Smooth muscle cell (in vitro differentiated cells): ENCODE measurements around the gene CRHBP. TPM values are rescaled to one million over a fixed set of nuclear protein-coding genes. Genes with fewer than 3 reads are reported as not detected.

Experiments
- DNase-seq: peaks from one replicate; lab custom pipeline; 2025; ENCODE audit not compliant: unreplicated experiment; lab: John Stamatoyannopoulos, UW
- H2AFZ ChIP-seq: fragments of 200-600 bp; sonication (generic); 2 replicates; pipeline ENCODE4 v1.6.0; 2016; ENCODE audit warnings: antibody characterized with exemption, low read depth, mild to moderate bottlenecking
- H3F3A ChIP-seq: fragments of 200-600 bp; sonication (generic); 2 replicates; pipeline ENCODE4 v1.6.0; 2017; ENCODE audit warnings: antibody characterized with exemption, low read depth
- H3K27ac ChIP-seq: fragments of 200-600 bp; sonication (generic); 2 replicates; pipeline ENCODE4 v1.5.1; 2016; ENCODE audit warnings: low read depth, mild to moderate bottlenecking
- H3K27me3 ChIP-seq: fragments of 200-600 bp; sonication (generic); 2 replicates; pipeline ENCODE4 v1.6.1; 2016; ENCODE audit warnings: low read depth, mild to moderate bottlenecking
- H3K36me3 ChIP-seq: fragments of 200-600 bp; sonication (generic); 2 replicates; pipeline ENCODE4 v1.5.1; 2016; ENCODE audit warnings: low read depth
- H3K4me1 ChIP-seq: fragments of 200-600 bp; sonication (generic); 2 replicates; pipeline ENCODE4 v1.5.1; 2016; ENCODE audit warnings: low read depth
- H3K4me2 ChIP-seq: fragments of 200-600 bp; sonication (generic); 2 replicates; pipeline ENCODE4 v1.6.0; 2016; ENCODE audit warnings: mild to moderate bottlenecking
- H3K4me3 ChIP-seq: fragments of 200-600 bp; sonication (generic); 2 replicates; pipeline ENCODE4 v1.5.1; 2016; ENCODE audit warnings: mild to moderate bottlenecking
- H3K79me2 ChIP-seq: fragments of 200-600 bp; sonication (generic); 2 replicates; pipeline ENCODE4 v1.6.0; 2016; ENCODE audit warnings: low read depth, mild to moderate bottlenecking
- H3K9ac ChIP-seq: fragments of 200-600 bp; sonication (generic); 2 replicates; pipeline ENCODE4 v1.6.0; 2016; ENCODE audit warnings: low read depth
- H3K9me3 ChIP-seq: fragments of 200-600 bp; sonication (generic); replicated peaks from 2 replicates; pipeline ENCODE4 v1.5.1; 2016; ENCODE audit warnings: low read depth
- H4K20me1 ChIP-seq: fragments of 200-600 bp; sonication (generic); 2 replicates; pipeline ENCODE4 v1.6.0; 2016; ENCODE audit warnings: low read depth
- WGBS: methylation state at CpG from one replicate; pipeline ENCODE4 v1.1.7; 2016; ENCODE audit warnings: low lambda C conversion rate; 5-methylcytosine and 5-hydroxymethylcytosine counted together
- polyA plus RNA-seq: library from polyadenylated mRNA; unstranded; fragments of >200 nt; fragmentation: Nextera tagmentation; extraction: Ambion mirVana; gene quantifications from 2 replicates; pipeline ENCODE4 v1.2.1, GENCODE V29; 2016
- total RNA-seq: library from RNA; depleted of rRNA; stranded (reverse); fragments of >200 nt; gene quantifications from 2 replicates; pipeline ENCODE4 v1.2.3, GENCODE V29; 2014
- TF ChIP-seq, protein P1 (sequence below): fragments of 200-600 bp; sonication (generic); IDR thresholded peaks from 2 replicates; pipeline ENCODE4 v1.5.1; 2017; ENCODE audit warnings: borderline replicate concordance, mild to moderate bottlenecking, antibody characterized with exemption; ENCODE audit not compliant: insufficient read depth, poor library complexity, severe bottlenecking

Gene CRHBP
- total and polyA plus RNA-seq, 2 experiments from 2014 or later, result 48.2 to 51.1 TPM

DNA sequence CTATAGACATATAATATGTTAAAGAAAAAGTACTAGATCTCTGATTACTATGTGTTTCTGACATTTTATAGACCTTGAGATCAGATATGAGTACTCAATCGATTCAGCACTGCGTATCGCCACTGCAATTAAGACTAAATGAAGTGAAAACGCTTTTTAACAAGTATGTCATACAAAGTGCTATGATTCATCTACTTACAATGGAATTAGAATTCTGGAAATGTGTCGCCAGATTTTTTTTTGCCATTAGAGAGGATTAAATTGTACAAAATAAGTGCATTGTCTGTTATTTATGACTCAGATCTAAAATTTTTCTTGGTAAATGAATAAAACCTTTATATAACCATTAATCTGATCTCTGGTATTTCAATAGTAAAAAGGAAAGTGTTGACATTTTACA is 57.4 kb downstream of the CRHBP start:
- no peak overlapping the region for H3K27ac ChIP-seq
- no peaks in the 10 kb centered on the region for H4K20me1 ChIP-seq
- H3K4me2 ChIP-seq, result no peak overlapping the region
- no peak overlapping the region for H3K9ac ChIP-seq
- H3F3A ChIP-seq, result no peaks in the 10 kb centered on the region
- H2AFZ ChIP-seq, result no peak overlapping the region
- no peak for DNase-seq
- no peaks in the 10 kb centered on the region for H3K9me3 ChIP-seq
- H3K27me3 ChIP-seq, result no peaks in the 10 kb centered on the region
- WGBS, result 95% methylated on average over 5 of the region's 5 CpGs
- H3K79me2 ChIP-seq, result no peaks in the 10 kb centered on the region
- TF ChIP-seq, protein P1, sequence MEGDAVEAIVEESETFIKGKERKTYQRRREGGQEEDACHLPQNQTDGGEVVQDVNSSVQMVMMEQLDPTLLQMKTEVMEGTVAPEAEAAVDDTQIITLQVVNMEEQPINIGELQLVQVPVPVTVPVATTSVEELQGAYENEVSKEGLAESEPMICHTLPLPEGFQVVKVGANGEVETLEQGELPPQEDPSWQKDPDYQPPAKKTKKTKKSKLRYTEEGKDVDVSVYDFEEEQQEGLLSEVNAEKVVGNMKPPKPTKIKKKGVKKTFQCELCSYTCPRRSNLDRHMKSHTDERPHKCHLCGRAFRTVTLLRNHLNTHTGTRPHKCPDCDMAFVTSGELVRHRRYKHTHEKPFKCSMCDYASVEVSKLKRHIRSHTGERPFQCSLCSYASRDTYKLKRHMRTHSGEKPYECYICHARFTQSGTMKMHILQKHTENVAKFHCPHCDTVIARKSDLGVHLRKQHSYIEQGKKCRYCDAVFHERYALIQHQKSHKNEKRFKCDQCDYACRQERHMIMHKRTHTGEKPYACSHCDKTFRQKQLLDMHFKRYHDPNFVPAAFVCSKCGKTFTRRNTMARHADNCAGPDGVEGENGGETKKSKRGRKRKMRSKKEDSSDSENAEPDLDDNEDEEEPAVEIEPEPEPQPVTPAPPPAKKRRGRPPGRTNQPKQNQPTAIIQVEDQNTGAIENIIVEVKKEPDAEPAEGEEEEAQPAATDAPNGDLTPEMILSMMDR, result no peak
- H3K36me3 ChIP-seq, result no peaks in the 10 kb centered on the region
- H3K4me1 ChIP-seq, result no peaks in the 10 kb centered on the region
- no peak overlapping the region for H3K4me3 ChIP-seq

- no peak overlapping the region for H2AFZ ChIP-seq
- TF ChIP-seq, protein P1, result no peak
- WGBS, result 76% methylated on average over 5 of the region's 5 CpGs
Measured at GRCh38 chr5:77011498-77011897, 58.7 kb downstream of the CRHBP start.

DNA sequence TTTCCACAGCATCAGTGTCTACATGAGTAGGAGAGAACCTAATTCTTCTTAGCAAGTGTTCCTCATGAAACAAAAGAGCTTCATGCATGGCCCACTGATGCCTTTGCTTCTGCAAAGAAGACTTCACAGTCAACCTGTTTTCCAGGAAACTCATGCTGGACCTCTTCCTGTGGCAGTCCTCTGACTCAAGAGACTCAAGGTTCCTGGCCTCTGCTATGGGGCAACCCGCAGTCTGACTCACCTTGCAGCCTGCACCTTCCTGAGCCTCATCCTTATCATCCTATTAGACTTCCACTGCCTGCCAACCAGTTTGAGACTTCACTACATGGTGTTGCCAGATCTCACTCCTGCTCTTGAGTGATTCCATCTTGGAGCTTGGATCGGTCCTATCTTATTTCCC is 59.8 kb downstream of the CRHBP start:
- WGBS, result 96% methylated on average over 2 of the region's 2 CpGs
- Histone ChIP-seq H3K4me1 (no peaks in the 10 kb centered on the region), H3K9ac (no peak overlapping the region), H2AFZ (no peak overlapping the region), H3K4me2 (no peak overlapping the region), H4K20me1 (no peaks in the 10 kb centered on the region), H3K27ac (no peak overlapping the region), H3K27me3 (no peaks in the 10 kb centered on the region), H3K36me3 (no peaks in the 10 kb centered on the region), H3K9me3 (no peaks in the 10 kb centered on the region), H3F3A (no peaks in the 10 kb centered on the region), H3K79me2 (no peaks in the 10 kb centered on the region), H3K4me3 (no peak overlapping the region)
- TF ChIP-seq, protein P1, result no peak
- no peak for DNase-seq

More at GRCh38 chr5:77011498-77011897, 58.7 kb downstream of the CRHBP start:
- Histone ChIP-seq H3K9ac (no peak overlapping the region), H3K4me2 (no peak overlapping the region), H3K9me3 (no peaks in the 10 kb centered on the region), H3K4me3 (no peak overlapping the region), H3K4me1 (no peaks in the 10 kb centered on the region), H3F3A (no peaks in the 10 kb centered on the region), H3K79me2 (no peaks in the 10 kb centered on the region), H3K36me3 (no peaks in the 10 kb centered on the region), H3K27me3 (no peaks in the 10 kb centered on the region), H4K20me1 (no peaks in the 10 kb centered on the region), H3K27ac (no peak overlapping the region)
- no peak for DNase-seq

DNA sequence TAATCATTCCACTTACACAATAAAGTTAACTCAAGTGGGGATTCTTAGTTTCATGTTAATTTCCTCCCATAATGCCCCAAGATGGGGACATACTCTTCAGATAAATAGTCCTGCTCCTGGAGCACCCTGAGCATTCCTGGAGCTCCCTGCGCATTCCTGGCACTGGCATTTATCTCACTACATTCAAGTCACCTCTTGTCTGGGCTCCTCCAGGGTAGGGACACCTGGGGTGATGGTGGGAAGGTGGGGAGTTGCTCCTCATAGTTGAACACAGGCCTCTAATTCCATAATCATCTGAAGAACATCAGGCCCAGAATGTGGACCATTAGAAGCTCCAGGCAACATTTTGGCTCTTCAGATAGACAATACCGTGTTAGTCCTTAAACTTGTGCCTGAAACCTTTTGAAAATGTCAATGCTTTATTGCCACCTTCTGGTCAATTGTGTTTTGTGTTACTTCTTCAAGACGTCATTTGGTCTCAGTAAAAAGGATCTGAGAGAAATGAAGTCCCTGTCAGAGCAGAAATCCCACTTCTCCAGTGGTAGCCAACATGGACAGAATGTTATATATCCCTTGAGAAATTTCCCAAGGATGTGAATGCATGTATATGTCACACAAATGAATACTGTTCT is 63.2 kb downstream of the CRHBP start:
- Histone ChIP-seq H4K20me1 (no peaks in the 10 kb centered on the region), H3K27ac (no peak overlapping the region), H3K36me3 (no peaks in the 10 kb centered on the region), H3K9ac (no peak overlapping the region), H3F3A (no peaks in the 10 kb centered on the region), H2AFZ (no peak overlapping the region), H3K4me1 (no peaks in the 10 kb centered on the region), H3K4me2 (no peak overlapping the region), H3K79me2 (no peaks in the 10 kb centered on the region), H3K27me3 (no peaks in the 10 kb centered on the region), H3K4me3 (no peak overlapping the region), H3K9me3 (no peaks in the 10 kb centered on the region)
- TF ChIP-seq, protein P1, result peak; percentile 44
- whole genome bisulfite sequencing, result 36% methylated on average over 3 of the region's 3 CpGs
- no peak for DNase-seq
